HG03108 (cell line): ENCODE data around the gene COLQ.
"Not testable (repeated sequence)": the region's sequence is repeated elsewhere in the genome, so short reads cannot be mapped to it uniquely, and the experiment has no call there.

ENCODE experiments used
- ATAC-seq: cut with Tn5 transposase; IDR thresholded peaks from one replicate; pipeline ENCODE4 v1.9.1; 2021; ENCODE audit warnings: moderate library complexity; ENCODE audit not compliant: unreplicated experiment

Gene COLQ

GRCh38 chr3:15458212-15458780 is 63.2 kb downstream of the COLQ start:
- no peak for ATAC-seq

GRCh38 chr3:15456915-15457314 is 64.6 kb downstream of the COLQ start:
- ATAC-seq = not testable (repeated sequence)

GRCh38 chr3:15456321-15456720 is 65.2 kb downstream of the COLQ start:
- ATAC-seq = no peak

GRCh38 chr3:15455756-15456155 is 65.8 kb downstream of the COLQ start:
- ATAC-seq = no peak

- no peak for ATAC-seq
These were observed 66.5 kb downstream of the COLQ start for GRCh38 chr3:15454965-15455364.

GRCh38 chr3:15453991-15454625 is 67.4 kb downstream of the COLQ start:
- ATAC-seq = no peak

- ATAC-seq = no peak
These were observed 68.0 kb downstream of the COLQ start for GRCh38 chr3:15453501-15453900.

GRCh38 chr3:15452961-15453360 is 68.5 kb downstream of the COLQ start:
- ATAC-seq = no peak

GRCh38 chr3:15452156-15452555 is 69.3 kb downstream of the COLQ start:
- no peak for ATAC-seq

GRCh38 chr3:15451216-15452113 is 70.0 kb downstream of the COLQ start:
- no peak for ATAC-seq

GRCh38 chr3:15450438-15451215 is 70.9 kb downstream of the COLQ start:
- no peak for ATAC-seq

GRCh38 chr3:15449489-15450224 is 71.8 kb downstream of the COLQ start:
- ATAC-seq = no peak

- no peak for ATAC-seq
These were observed 77.5 kb downstream of the COLQ start for GRCh38 chr3:15443826-15444524.

GRCh38 chr3:15440891-15441290 is 80.6 kb downstream of the COLQ start:
- no peak for ATAC-seq

GRCh38 chr3:15439476-15439875 is 82.0 kb downstream of the COLQ start:
- no peak for ATAC-seq

GRCh38 chr3:15438983-15439382 is 82.5 kb downstream of the COLQ start:
- no peak for ATAC-seq

- no peak for ATAC-seq
These were observed 85.3 kb downstream of the COLQ start for GRCh38 chr3:15436246-15436645.

- ATAC-seq = no peak
These were observed 86.8 kb downstream of the COLQ start for GRCh38 chr3:15434756-15435155.

- ATAC-seq = no peak
These were observed 88.0 kb downstream of the COLQ start for GRCh38 chr3:15433531-15433930.

- ATAC-seq = no peak
These were observed 90.2 kb downstream of the COLQ start for GRCh38 chr3:15431256-15431837.
